Kidney (tissue), 14 donors: ENCODE measurements around the gene PRRG2. TPM values are rescaled to one million over a fixed set of nuclear protein-coding genes. Genes with fewer than 3 reads are reported as not detected.

Experiments
- DNase-seq, 5 donors: peaks; one replicate each; pipeline ENCODE4 v3.0.0-alpha.2; 2013 to 2020
- FAIRE-seq: peaks from 2 replicates; lab custom pipeline; 2012; peaks lifted over from hg19 to GRCh38; lab: Jason Lieb, UNC
- H3K27ac ChIP-seq, 2 donors: one replicate each; pipeline ENCODE4 v1.7.0; 2013; ENCODE audit warnings: low read depth in 2 of 2, low read length in 2 of 2, inconsistent platforms in 1 of 2
- H3K27me3 ChIP-seq: one replicate; pipeline ENCODE4 v1.7.1; 2013; ENCODE audit warnings: low read length, inconsistent platforms; ENCODE audit not compliant: control insufficient read depth, insufficient read depth
- H3K36me3 ChIP-seq, 3 donors: one replicate each; pipeline versions ENCODE4 v1.7.0 to v1.7.1; 2013; ENCODE audit warnings: low read length in 3 of 3, control low read depth in 1 of 3, inconsistent platforms in 1 of 3; ENCODE audit not compliant: insufficient read depth in 3 of 3, control insufficient read depth in 2 of 3
- H3K4me1 ChIP-seq, 3 donors: one replicate each; pipeline versions ENCODE4 v1.7.0 to v1.7.1; 2013; ENCODE audit warnings: low read length in 3 of 3, inconsistent platforms in 1 of 3, low read depth in 1 of 3; ENCODE audit not compliant: control insufficient read depth in 2 of 3, insufficient read depth in 2 of 3
- H3K4me3 ChIP-seq, 3 donors: one replicate each; pipeline versions ENCODE4 v1.7.0 to v1.8.1; 2013; ENCODE audit warnings: low read length in 3 of 3, control low read depth in 1 of 3, inconsistent platforms in 1 of 3
- H3K9ac ChIP-seq, 3 donors: one replicate each; pipeline versions ENCODE4 v1.7.0 to v1.7.1; 2013; ENCODE audit warnings: low read length in 3 of 3, control low read depth in 1 of 3, inconsistent platforms in 1 of 3
- H3K9me3 ChIP-seq, 3 donors: one replicate each; pipeline versions ENCODE4 v1.7.0 to v1.7.1; 2013; ENCODE audit warnings: low read length in 3 of 3, control low read depth in 1 of 3, inconsistent platforms in 1 of 3; ENCODE audit not compliant: control insufficient read depth in 2 of 3, insufficient read depth in 1 of 3
- CTCF ChIP-seq: IDR thresholded peaks from 3 replicates; pipeline ENCODE4 v1.5.1; 2012; ENCODE audit warnings: mild to moderate bottlenecking, moderate library complexity, borderline replicate concordance; ENCODE audit not compliant: insufficient read depth; ENCODE audit errors: extremely low read depth
- intact Hi-C: fragments of 100-400 bp; cut with DNase I; formaldehyde crosslinking; loops from one replicate; pipeline ENCODE4 v1.11.1; 2022
- polyA plus RNA-seq: library from polyadenylated mRNA; stranded (reverse); fragments of 350-450 nt; fragmentation: Illumina TruSeq; extraction: RNeasy Lipid Tissue Mini Kit (QIAGEN cat#74804); gene quantifications from one replicate; pipeline ENCODE4 v1.2.3, GENCODE V29; 2014; ENCODE audit warnings: low read depth, low replicate concordance; ENCODE audit not compliant: insufficient read depth
- total RNA-seq: library from RNA; stranded (reverse); fragmentation: NEBNext Ultra II Directional; extraction: Animal tissue kit (Norgen Biotek cat#: 25700); gene quantifications from one replicate; pipeline ENCODE4 v1.2.1, GENCODE V29; 2021
- donor health status: control.
- donor health status: control.
- donor health status: control.
- donor health status: control.
- donor health status: control.
- donor health status: DM: yes; HTN: yes; CAD: no.
- donor health status: Normal renal cell carcinoma (clear cell type).

Gene PRRG2
- total and polyA plus RNA-seq, 2 donors from 2014 or later: 14.9 to 17.6 TPM

- H3K4me3 ChIP-seq: no peak overlapping the region
- peaks cover 5 to 26% (median 9%) of the 10 kb centered on the region in 3 donors for H3K36me3 ChIP-seq
- FAIRE-seq (no peak), DNase-seq (no peak)
- no peaks in the 10 kb centered on the region for H3K27me3 ChIP-seq
- no peaks in the 10 kb centered on the region for H3K4me1 ChIP-seq
- no peaks in the 10 kb centered on the region for H3K9me3 ChIP-seq
- H3K27ac ChIP-seq: no peak overlapping the region
- intact Hi-C loops: no loop called here
- no peak for TF ChIP-seq CTCF
- H3K9ac ChIP-seq: no peak overlapping the region
Observed at GRCh38 chr19:49601482-49602038, 20.4 kb downstream of the PRRG2 start.

GRCh38 chr19:49602806-49603205 lies 21.7 kb downstream of the PRRG2 start:
- H3K36me3 ChIP-seq: peaks cover 5 to 26% (median 9%) of the 10 kb centered on the region in 3 donors
- no peak for FAIRE-seq
- H3K9me3 ChIP-seq: no peaks in the 10 kb centered on the region
- no peaks in the 10 kb centered on the region for H3K27me3 ChIP-seq
- intact Hi-C loops: no loop called here
- no peak overlapping the region for H3K27ac ChIP-seq
- TF ChIP-seq CTCF: no peak
- DNase-seq: no peak
- H3K4me3 ChIP-seq: no peak overlapping the region
- no peak overlapping the region for H3K9ac ChIP-seq
- H3K4me1 ChIP-seq: no peaks in the 10 kb centered on the region

GRCh38 chr19:49605605-49606004 lies 24.5 kb downstream of the PRRG2 start:
- TF ChIP-seq CTCF: no peak
- Histone ChIP-seq H3K27me3 (no peaks in the 10 kb centered on the region), H3K9me3 (no peaks in the 10 kb centered on the region), H3K9ac (no peak overlapping the region), H3K27ac (no peak overlapping the region), H3K4me1 (no peaks in the 10 kb centered on the region), H3K36me3 (peaks cover 5 to 21% (median 9%) of the 10 kb centered on the region in 3 donors), H3K4me3 (no peak overlapping the region)
- DNase-seq: no peak
- FAIRE-seq: no peak
- intact Hi-C loops: no loop called here

- H3K9ac ChIP-seq: no peak overlapping the region
- no peaks in the 10 kb centered on the region for H3K4me1 ChIP-seq
- H3K36me3 ChIP-seq: peaks cover 0 to 17% (median 0%) of the 10 kb centered on the region in 3 donors
- intact Hi-C loops: no loop called here
- FAIRE-seq (no peak), DNase-seq (no peak)
- H3K9me3 ChIP-seq: no peaks in the 10 kb centered on the region
- no peak for TF ChIP-seq CTCF
- H3K27me3 ChIP-seq: no peaks in the 10 kb centered on the region
- H3K27ac ChIP-seq: no peak overlapping the region
- H3K4me3 ChIP-seq: no peak overlapping the region
Observed at GRCh38 chr19:49609499-49610092, 28.5 kb downstream of the PRRG2 start.
